AG08396 (cell line): ENCODE measurements around the gene ZGPAT.

Experiments
- DNase-seq: peaks from one replicate; pipeline ENCODE4 v3.0.0; 2012; ENCODE audit warnings: low spot score, mixed read lengths

Gene ZGPAT

DNA sequence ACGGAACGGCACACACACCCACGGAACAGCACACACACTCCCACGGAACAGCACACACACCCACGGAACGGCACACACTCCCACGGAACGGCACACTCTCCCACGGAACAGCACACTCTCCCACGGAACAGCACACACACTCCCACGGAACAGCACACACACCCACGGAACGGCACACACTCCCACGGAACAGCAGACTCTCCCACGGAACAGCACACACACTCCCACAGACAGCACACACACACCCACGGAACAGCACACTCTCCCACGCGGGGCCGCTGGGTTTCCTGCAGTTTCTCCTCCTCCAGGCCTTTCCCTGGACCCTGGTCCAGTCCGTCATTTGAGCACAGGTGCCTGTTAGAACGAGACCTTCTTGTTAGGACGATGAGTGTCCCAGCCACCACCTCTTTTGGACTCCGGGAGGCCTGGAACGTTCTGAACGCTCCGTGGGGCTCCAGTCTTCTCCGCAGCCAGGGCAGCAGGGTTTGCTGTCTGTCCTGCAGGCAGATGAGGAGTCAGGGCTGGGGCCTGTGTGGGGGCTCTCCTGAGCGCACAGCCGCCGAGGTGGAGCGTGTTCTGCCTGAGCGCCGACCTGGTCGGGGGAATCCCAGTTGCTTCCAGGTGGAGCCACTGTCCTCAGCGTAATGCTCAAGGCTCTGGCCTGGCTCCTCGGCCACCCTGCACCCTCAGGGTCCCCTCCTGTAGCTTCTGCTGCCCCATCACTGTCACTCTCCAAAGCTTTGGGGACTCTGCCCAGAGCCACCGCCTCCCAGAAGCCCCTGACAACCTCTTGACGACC, 29.0 kb upstream of the ZGPAT start:
- no peak for DNase-seq

GRCh38 chr20:63679799-63680305, 28.0 kb upstream of the ZGPAT start:
- DNase-seq, result no peak

GRCh38 chr20:63680427-63680826, 27.4 kb upstream of the ZGPAT start:
- no peak for DNase-seq

- no peak for DNase-seq
These were observed 26.8 kb upstream of the ZGPAT start for GRCh38 chr20:63680857-63681608.

DNA sequence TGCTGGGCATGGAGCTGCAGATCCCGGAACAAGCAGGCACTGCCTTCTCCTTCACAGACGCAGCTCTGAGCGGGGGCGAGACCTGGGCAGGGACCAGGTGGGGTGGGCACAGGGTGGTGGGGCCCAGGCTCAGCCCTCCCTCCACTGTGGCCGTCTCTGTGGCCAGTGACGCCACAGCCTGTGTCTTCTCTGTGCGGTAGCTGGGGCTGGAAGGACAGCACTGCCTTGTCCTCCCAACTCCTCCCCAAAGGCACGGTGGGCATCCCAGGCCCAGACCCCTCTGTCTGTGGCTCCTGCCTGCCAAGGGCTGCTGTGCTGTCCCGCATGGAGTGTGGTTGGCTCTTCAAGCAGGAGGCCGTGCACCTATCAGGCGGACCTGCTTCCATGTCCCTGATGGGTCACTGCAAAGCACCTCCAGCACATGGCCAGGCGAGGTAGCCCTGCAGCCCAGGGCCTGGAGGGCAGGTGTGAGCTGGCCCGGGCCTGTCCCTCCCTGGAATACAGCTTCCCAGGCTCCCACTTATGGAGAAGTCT, 26.2 kb upstream of the ZGPAT start:
- DNase-seq, result no peak

GRCh38 chr20:63682384-63683139, 25.3 kb upstream of the ZGPAT start:
- peak; percentile 89 for DNase-seq

DNA sequence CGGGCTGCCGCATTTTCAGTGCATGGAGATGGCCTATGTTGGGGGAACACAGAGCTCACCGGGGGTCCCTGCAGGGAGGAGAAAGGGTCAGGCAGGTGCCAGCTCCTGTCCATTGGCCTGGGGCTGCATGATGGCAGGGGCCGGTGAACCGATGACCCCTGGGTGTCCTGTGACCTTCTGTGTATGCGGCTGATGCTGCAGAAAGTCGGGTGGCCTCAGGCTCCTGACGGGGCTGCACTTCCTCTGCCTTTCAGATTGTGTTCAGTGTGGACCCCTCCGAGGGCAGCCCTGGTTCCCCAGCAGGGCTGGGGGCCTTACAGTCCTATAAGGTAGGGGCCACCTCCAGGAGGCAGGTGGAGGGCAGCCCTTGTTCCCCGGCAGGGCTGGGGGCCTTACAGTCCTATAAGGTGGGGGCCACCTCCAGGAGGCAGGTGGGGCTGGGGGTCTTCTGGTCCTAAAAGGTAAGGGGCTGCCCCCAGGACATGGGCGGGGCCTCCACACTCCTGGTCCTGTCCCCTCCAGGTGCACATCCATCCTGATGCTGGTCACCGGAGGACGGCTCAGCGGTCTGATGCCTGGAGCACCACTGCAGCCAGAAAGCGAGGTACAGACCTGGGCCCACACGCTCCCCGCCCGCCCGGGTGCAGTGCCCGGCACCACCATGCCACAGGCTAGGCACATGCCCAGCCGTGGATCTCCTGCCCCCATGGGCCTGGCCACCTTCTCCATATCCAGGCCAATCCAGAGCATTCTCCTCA, 22.4 kb upstream of the ZGPAT start:
- DNase-seq, result no peak

DNA sequence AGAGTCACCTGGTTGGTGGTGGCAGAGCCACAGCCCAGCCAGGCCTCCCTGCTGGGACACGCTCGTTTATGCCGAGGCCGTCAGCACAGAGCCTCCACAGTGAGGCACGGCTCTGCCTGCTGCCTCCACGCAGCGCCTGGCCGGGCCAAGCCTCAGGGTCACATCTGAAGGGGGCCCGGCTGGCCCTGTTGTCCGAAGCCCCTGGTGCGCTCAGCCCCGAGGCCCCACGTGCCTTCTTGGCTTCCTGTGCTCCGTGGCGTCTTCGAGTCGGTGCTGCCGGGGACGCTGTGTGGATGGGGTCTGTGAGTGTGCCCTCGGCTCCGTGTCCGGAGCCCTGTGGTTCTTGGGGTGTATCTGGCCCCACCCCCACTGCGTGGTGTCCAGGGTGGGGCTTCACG, 21.7 kb upstream of the ZGPAT start:
- DNase-seq, result no peak

DNA sequence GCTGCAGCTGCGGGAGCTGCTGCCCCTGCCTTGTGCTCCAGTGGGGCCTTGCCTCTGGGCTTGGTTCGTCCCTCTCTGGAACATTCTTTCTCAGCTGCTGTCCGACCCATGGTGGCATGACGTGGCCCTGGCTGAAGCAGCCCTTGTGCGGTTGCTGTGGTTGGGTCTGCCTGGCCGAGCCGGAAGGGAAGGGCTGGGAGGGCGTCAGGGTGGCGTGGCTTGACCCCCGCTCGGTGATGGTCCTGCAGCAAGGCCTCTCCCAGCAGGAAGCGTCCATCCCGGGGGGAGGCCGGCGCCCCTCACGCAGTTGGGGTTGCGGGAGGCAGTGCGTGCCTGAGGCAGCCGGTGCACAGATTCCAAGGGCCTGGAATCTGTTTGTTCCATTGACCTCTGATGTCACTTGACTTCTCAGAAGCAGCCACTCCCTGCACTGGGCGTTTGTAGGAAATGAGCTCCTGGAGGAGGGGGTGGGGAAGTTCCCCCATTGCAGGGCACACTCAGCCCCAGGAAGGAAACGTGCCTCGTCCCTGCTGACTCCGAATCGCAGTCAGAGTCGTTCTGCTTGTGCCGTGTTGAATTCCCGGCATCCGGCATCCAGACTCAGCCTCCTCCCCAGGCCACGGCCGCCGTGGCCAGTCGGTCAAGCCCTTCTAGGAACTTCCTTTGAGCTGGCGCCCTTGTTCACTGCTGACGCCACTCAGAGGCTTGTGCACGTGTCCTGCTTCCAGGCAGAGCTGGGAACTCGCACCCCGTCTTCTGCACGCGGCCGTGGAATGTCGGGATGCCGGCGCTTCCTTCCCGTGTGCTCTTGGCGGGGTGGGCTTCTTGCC, 21.1 kb upstream of the ZGPAT start:
- peak; percentile 90 for DNase-seq

- no peak for DNase-seq
These were observed 20.2 kb upstream of the ZGPAT start for GRCh38 chr20:63687419-63688178.

GRCh38 chr20:63688228-63689045, 19.4 kb upstream of the ZGPAT start:
- DNase-seq, result no peak

DNA sequence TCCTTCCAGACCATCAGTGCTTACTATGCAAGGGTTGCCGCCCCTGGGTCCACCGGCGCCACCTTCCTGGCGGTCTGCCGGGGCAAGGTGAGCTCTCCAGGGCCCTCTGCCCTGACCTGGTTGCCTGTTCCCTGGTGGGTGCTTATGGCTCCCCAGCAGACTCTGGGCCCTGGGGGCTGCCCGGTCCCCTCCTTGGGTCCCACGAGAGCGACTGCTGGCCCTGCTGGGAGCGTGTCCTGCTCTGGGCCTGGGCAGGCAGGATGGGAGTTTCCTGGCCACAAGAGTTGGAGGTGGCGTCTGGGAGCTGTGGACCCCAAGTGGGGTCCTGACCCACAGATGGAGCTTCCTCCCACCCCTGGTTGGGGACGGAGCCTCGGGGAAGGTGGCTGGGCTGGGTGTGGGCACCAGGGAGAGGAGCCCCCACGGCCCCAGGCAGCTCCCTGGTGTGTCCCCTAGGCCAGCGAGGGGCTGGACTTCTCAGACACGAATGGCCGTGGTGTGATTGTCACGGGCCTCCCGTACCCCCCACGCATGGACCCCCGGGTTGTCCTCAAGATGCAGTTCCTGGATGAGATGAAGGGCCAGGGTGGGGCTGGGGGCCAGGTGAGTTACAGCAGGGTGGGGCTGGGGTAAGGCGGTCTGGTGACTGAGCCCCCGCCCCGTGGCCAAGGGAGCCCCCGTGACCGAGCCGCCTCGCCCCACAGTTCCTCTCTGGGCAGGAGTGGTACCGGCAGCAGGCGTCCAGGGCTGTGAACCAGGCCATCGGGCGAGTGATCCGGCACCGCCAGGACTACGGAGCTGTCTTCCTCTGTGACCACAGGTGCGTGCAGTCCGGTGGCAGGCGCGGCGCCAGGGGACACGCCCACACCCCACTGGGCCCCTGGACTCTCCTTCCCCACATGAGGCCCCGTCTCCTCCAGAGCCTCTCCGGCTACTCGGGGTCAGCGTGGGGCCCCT, 18.5 kb upstream of the ZGPAT start:
- DNase-seq, result no peak

DNA sequence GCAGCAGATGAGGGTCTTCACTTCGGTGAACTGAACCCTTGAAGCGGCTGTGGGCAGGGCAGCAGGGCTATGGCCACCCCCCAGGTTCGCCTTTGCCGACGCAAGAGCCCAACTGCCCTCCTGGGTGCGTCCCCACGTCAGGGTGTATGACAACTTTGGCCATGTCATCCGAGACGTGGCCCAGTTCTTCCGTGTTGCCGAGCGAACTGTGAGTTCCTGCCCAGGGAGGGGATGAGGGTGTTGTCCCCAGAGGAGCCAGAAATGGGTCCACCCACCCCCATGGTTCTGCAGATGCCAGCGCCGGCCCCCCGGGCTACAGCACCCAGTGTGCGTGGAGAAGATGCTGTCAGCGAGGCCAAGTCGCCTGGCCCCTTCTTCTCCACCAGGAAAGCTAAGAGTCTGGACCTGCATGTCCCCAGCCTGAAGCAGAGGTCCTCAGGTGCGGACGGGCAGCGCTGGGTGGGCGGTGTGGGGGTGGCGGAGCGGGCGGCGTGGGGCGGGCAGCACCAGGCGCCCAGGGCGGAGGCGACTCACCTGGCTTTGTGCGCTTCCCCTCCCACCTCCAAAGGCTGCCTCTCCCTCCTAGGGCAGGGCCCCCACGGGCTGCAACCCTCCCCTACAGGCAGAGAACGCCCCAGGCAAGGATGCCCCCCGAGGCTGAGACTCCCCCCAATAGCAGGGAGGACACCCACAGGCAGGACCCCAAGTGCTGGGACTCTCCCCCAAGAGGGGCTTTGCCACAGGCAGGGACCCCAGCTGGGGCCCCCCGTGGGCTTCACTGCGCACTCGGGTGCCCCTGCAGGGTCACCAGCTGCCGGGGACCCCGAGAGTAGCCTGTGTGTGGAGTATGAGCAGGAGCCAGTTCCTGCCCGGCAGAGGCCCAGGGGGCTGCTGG, 17.6 kb upstream of the ZGPAT start:
- DNase-seq, result no peak

- no peak for DNase-seq
These were observed 16.7 kb upstream of the ZGPAT start for GRCh38 chr20:63690898-63691710.

- no peak for DNase-seq
These were observed 16.0 kb upstream of the ZGPAT start for GRCh38 chr20:63691711-63692435.
